ENCODE results near the gene ANK2.
A peak's percentile ranks its signal among the peaks of the same experiment; 100 is the strongest.
"Not testable (repeated sequence)": the region's sequence is repeated elsewhere in the genome, so short reads cannot be mapped to it uniquely, and the experiment has no call there.

The ANK2 gene

DNA sequence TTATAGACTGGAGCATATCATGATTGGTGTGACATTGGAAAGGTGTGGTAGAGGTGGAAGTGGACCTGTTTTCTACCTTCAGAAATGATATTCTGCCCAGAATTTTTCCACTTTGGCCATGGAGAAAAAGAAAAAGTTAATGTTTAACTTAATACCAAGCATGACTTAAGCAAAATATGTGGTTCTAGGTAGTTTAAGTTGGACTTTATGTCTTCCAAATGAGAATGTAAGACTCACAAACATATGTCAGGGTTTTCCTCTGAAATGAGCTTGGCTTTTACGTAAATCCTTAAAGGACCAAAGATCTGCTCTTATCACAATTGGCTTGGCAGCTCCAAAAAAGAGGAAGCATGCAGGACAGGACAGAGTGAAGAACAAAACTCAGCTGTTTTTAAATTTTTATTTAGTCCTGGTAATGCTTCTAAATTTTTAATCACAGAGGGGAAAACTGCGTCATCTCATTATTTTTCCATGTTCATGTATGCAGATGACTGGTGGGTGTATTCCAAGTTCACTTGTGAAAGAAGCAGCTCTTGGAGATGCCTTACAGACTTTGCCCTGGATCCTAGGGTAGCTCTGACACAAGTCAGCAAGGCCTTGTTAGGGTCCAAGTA is 98.2 kb downstream of the ANK2 start:
- DNase-seq (ENCODE audit: low read depth, low spot score), result no peak

GRCh38 chr4:113148925-113149324 is 99.5 kb downstream of the ANK2 start:
- no peak for DNase-seq (ENCODE audit: low read depth, low spot score)

DNA sequence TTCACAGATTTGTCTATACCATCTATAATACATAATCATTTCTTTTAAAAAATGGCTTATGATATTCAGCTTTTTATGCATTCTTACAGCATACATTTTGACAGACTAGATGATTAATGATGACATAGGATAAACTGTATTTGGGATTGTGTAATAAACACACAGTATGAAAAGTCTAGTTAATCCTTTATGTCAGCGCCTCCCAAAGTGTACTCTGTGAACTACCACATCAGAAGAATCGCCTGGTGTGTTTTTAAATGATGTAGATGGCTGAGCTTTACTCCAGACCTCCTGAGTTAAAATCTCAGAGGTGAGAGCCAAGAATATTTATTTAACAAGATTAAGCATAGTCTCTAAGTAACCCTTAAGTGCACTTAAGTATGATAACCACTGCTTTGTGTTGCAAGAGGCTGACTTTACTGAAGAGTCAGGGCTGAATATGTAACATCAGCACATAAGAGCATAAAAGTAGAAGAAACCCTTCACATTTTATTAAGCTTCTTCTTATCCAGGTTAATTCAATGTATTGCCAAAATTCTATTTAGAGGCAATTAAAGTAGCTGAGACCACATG is 104.2 kb downstream of the ANK2 start:
- DNase-seq (ENCODE audit: low read depth, low spot score), result no peak

DNA sequence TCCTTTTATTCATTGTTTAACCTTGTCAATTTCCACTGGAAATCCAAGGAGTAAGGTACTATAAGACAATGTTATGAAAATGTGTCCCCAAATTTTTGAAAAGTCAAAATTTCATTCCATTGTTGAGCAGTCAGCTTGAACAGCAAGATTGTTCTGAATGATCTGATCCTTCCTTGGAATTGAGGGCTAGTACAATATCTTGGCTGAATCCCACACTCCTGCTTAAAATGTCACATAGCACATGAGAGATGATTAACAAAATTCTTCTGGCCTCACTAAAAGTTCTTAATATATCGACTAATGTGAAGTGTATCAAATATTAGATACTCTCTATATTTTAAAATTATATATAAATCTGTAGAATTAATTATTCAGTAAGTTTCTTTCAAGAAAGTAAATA is 104.8 kb downstream of the ANK2 start:
- DNase-seq (ENCODE audit: low read depth, low spot score), result no peak

DNA sequence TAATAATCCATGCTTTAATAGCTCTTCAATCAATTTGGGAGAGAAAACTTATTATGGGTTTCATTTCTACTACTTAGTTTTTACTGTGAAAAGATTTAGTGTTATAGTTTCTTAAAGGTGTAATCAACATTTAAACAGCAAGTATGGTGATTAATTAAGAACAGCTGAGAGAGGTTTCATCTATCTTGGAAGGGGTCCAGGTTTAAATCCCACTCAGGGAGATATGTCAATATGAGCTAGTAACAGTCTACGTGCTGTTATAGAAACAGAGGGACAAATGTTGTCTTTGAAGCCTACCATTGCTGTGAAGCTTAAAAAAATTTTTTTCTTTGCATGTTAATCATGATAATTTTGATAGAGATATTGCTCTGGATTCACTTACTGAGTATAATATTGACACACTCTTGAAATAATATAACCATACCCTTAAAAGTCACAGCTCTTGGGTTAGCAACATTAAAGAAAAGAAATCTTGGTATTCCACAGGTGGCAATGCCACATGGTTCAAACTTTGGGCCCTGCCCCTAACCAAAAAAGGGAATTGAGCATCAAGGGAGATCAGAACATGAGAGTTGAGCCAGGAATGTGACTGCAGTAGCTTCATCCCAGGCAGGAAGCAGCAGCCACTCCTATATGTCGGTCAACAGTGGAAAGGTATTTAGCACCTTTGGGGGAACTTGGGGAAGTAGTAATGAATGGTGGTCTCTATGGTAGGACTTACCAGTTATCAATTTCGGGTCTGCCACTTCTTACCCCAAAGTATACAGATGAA is 107.8 kb downstream of the ANK2 start:
- no peak for DNase-seq (ENCODE audit: low read depth, low spot score)

DNA sequence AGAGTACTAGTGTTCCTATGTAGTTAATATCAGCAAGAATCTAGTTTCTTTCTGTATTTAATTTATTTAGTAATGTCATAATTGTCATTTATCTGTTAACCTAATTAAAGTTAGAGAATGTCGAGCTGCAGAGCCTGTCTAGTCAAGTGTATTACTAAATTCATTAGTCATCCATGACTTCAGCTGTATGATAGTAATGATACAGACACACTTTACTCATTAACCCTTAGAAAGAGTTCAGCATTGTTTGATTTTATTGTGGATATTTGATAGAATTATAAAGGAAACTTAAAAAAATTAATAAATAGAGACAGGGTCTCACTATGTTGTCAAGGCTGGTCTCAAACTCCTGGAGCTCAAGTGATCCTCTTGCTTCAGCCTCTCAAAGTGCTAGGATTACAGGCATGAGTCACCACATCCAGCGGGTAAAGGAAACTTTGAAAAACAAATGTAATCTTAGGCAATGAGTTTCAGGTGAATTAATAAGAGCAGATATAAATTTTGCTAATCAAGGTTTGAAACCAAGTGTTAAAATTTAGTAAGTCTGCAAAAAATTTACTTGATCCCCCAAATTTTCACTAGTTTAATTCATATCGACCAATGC is 110.6 kb downstream of the ANK2 start:
- DNase-seq (ENCODE audit: low read depth, low spot score), result no peak

- DNase-seq (ENCODE audit: low read depth, low spot score), result no peak
These were observed 111.1 kb downstream of the ANK2 start for GRCh38 chr4:113160548-113160947.

GRCh38 chr4:113162089-113162488 is 112.6 kb downstream of the ANK2 start:
- DNase-seq (ENCODE audit: low read depth, low spot score), result no peak

- DNase-seq (ENCODE audit: low read depth, low spot score), result peak; percentile 47
These were observed 119.9 kb downstream of the ANK2 start for GRCh38 chr4:113169368-113169767.

GRCh38 chr4:113170115-113170804 is 120.8 kb downstream of the ANK2 start:
- DNase-seq (ENCODE audit: low read depth, low spot score), result no peak

DNA sequence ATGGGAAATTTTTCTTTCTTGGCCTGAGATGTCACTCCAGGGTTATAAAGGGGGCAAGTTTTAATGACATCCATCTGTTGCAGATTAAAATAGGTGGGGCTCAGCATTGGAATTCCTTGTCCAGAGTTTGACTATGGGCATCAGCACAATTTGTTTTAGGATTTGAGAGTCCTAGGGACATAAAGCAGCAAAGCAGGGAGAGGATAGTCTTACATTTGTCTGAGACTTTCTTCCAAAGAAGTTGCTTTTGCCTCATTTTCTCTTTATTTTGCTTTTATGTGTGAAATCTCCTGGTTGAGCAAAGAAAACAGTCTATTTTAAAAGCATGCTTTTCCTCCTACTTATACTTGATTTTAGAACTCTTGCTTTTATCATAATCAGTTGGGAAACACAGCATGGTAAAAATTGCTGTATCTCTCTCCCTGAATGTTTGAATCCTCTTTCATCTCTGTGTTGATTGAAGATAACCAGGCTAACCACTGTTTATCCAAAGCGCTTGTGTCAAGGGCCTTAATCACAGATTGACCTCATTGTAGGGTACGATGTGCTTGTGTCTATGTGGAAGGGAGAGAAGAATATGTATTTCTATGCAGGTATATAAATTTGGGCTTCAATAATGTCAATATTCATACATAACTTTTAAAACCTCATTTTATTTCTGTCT is 121.5 kb downstream of the ANK2 start:
- DNase-seq (ENCODE audit: low read depth, low spot score), result no peak

GRCh38 chr4:113173126-113173792 is 123.8 kb downstream of the ANK2 start:
- no peak for DNase-seq (ENCODE audit: low read depth, low spot score)

GRCh38 chr4:113173793-113174264 is 124.4 kb downstream of the ANK2 start:
- DNase-seq (ENCODE audit: low read depth, low spot score), result no peak

GRCh38 chr4:113179091-113179490 is 129.6 kb downstream of the ANK2 start:
- DNase-seq (ENCODE audit: low read depth, low spot score), result no peak

DNA sequence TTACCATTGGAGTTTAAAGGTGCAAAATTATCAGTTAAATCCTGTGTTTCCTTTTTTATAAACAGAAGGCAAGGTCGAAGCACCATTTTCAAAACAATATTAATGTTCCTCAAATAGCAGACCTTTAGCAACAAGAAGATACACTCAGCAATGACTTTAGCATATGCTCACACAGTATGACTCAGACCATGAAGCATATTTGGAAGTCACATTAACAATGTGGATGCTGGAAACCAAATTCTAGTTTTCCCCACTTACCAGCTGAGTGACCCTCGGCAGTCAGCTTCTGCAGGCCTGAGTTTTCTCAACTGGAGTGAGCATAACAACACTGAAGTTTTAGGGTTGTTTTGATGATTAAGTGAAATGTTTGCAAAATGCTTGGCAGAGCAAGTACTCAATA is 130.5 kb downstream of the ANK2 start:
- peak; percentile 14 for DNase-seq (ENCODE audit: low read depth, low spot score)

GRCh38 chr4:113181289-113182007 is 132.0 kb downstream of the ANK2 start:
- DNase-seq (ENCODE audit: low read depth, low spot score), result no peak

DNA sequence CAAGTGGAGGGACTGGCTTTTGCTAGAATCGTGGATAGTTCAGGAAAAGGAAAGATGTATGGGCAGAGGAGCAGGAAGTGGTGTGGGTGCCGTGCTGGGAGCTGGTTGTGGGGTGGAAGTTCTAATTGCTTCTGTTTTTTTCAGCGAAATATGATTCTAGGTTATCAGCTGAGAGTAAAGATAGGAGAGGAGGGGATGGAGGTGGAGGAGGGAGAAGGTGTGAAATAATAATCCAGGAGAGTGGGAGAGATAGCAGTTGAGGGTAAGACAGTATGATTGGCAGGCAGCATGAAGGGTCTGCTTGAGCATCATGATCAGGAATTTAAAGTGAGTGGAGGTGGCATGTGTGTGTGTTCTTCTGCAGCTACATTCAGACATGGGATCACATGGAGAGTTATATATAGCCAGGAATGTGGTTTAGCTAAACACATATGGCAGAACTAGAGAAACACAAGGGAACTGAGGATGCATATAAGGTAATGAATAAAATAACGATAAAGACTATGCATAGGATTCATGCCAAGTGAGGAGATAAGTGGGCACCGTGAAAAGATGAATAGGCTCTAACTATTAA is 133.7 kb downstream of the ANK2 start:
- DNase-seq (ENCODE audit: low read depth, low spot score), result no peak

DNA sequence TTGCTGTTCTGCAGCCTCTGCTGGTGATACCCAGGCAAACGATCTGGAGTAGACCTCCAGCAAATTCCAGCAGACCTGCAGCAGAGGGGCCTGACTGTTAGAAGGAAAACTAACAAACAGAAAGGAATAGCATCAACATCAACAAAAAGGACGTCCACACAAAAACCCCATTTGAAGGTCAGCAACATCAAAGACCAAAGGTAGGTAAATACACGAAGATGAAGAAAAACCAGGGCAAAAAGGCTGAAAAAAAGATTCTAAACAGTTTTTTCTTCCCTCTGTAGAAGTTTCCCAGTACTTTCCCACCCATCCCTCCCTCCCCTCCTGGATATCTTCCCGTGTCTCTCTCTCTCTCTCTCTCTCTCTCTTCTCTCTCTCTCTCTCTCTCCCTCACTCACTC is 136.8 kb downstream of the ANK2 start:
- DNase-seq (ENCODE audit: low read depth, low spot score), result not testable (repeated sequence)

DNA sequence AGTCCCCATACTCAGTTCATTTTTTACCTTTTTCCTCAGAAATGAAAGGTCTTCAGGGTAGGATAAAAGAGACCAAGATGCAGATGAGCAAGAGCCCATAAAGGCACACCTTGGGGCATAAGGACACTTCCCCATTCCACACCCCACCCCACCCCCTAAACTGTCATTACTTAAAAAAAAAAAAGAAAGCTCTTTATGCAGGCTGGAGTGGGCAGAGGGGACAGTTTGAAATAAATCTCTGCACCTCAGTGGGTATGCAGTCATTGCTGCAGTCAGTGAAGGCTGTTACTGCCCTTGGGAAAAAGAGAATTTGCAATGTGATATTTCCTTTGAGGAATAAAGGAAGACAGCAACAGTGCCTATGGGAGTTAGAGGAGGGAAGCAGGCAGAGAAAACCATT is 137.5 kb downstream of the ANK2 start:
- no peak for DNase-seq (ENCODE audit: low read depth, low spot score)

DNA sequence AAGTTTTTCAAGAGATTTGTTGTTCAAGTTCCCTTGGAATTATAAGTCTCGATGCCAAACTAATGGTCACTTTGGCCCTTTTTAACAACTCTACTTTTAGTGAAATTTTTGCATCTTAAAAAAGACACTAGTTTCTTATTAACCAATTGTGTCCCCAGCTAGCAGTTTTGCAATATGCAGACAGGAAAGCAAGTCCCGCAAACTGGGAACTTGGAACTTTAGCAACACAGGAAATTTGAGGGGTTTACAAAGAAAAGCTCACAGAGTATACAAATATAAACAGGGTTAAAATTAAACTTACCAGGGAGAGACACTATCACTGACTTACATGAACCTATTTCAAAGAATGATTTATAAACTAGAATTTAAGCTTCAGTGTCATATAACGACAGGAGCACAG is 137.9 kb downstream of the ANK2 start:
- DNase-seq (ENCODE audit: low read depth, low spot score), result no peak

All from astrocyte of the hippocampus (primary cell).